GM12864 (cell line): ENCODE results near the gene THOC6.

Experiments
- DNase-seq: peaks from one replicate; pipeline ENCODE4 v3.0.0-alpha.2; 2011; ENCODE audit warnings: low read depth
- H3K4me3 ChIP-seq: 2 replicates; pipeline ENCODE4 v1.5.1; 2011; ENCODE audit warnings: mild to moderate bottlenecking, low read depth, low read length, control low read depth
- CTCF ChIP-seq: IDR thresholded peaks from 2 replicates; pipeline ENCODE4 v1.5.1; 2011; ENCODE audit warnings: low read depth, mild to moderate bottlenecking, moderate library complexity, low read length, control low read depth, inconsistent platforms; ENCODE audit errors: missing control alignments

The THOC6 gene

DNA sequence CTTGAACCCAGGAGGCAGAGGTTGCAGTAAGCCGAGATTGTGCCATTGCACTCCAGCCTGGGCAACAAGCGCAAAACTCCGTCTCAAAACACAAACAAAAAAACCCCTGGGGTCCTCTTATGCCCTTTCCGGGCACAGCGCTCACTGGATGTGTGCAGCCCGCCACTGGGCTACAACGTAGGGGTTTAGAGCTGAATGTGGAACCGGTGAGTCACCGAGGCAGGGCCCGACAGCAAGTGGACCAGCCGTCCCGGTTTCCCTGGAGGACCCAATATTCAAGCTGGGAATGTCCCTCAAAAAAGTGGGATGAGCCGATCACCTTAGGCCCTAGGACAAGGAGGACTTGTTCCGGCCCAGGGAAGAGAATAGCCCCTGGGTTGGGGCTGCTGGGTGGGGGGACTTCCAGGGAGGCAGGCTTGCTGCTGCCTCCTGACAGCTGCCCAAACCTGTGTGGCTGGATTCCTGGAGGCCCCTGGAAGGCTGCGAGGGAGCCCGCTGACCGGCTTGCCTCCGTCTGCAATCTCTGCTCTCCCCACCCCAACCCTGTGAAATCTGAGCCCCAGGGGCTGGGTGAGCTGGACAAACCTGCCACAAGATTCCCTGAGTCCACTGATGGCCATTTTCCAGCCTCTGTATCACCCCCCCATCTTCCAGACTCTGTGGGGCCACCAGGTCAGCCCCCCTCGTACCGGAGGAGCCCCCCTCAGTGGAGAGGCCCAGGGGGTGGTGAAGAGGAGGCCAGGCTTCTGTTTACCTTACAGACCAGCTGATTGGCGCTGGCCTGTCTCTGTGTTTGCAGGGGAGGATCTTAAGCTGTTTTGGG lies 14.1 kb upstream of the THOC6 start:
- no peak overlapping the region for H3K4me3 ChIP-seq

GRCh38 chr16:3010510-3010909 lies 13.3 kb upstream of the THOC6 start:
- no peak for DNase-seq
- no peak for TF ChIP-seq CTCF
- no peak overlapping the region for H3K4me3 ChIP-seq

More for the DNA sequence above, 14.1 kb upstream of the THOC6 start:
- TF ChIP-seq CTCF: no peak
- DNase-seq: no peak

DNA sequence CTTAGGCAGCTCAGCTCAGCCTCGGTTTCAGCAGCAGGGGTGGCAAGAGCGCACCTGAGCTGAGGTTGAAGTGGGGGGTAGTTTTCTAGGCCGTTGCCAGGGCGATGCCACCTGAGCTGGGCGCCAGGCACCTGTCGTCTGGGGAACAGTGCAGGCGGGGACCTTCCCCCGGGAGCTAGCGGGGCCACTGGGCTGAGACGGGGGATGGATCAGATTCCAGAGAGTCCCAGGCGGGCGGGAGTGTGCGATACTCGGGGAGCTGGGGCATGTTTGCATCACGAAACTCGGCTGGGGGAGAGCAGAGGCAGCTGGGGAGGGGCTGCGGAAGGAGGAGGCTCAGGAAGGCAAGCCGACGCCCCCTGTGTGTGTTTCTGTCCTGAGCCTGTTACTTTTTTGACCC lies 11.6 kb upstream of the THOC6 start:
- H3K4me3 ChIP-seq: no peak overlapping the region
- no peak for DNase-seq
- no peak for TF ChIP-seq CTCF

GRCh38 chr16:3012828-3013420 lies 10.9 kb upstream of the THOC6 start, which contains the start of gene CLDN9:
Gene CLDN9 (plus strand): TSS chr16:3012923. CDS start chr16:3013363, 440 bp downstream.
- no peak within 1 kb of the TSS for H3K4me3 ChIP-seq
- DNase-seq: no peak
- no peak for TF ChIP-seq CTCF

DNA sequence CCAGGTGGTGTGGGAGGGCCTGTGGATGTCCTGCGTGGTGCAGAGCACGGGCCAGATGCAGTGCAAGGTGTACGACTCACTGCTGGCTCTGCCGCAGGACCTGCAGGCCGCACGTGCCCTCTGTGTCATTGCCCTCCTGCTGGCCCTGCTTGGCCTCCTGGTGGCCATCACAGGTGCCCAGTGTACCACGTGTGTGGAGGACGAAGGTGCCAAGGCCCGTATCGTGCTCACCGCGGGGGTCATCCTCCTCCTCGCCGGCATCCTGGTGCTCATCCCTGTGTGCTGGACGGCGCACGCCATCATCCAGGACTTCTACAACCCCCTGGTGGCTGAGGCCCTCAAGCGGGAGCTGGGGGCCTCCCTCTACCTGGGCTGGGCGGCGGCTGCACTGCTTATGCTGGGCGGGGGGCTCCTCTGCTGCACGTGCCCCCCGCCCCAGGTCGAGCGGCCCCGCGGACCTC lies 10.3 kb upstream of the THOC6 start:
- no peak overlapping the region for H3K4me3 ChIP-seq
- no peak for TF ChIP-seq CTCF
- no peak for DNase-seq

DNA sequence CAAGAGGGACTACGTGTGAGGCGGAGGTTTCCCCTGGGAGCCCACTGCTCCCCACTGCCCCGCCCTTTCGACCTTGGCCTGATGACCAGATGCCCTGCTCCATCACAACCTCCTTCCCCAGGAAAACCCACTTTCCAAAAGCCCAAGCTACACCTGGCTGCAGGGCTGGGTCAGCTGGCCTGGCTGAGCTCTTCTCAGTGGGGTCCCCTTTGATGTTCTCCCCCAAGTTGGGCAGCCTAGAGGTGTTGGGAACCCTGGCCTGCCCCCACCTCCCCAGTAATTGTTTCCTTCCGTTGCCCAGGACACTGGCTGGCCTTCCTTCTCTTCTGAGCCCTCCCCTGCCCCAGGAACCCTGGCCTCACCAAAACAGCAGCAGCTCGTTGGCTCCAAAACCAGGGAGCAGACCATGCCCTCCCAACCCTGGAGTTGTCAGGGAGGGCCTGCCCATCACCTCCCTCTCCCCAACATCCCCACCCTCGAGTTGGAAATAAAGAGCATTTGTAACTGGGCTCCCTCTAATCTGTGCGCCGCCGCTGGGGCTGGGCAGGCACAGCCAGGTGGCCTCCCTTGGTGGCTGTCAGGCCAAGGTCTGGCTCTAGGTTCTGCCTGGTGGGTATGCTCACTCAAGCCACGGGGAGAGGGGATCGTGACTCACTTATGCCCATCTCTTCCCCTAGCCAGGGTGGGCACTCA lies 9.7 kb upstream of the THOC6 start:
- no peak overlapping the region for H3K4me3 ChIP-seq

More for the DNA sequence above, 9.7 kb upstream of the THOC6 start:
- no peak for TF ChIP-seq CTCF
- no peak for DNase-seq
